Endodermal cell (in vitro differentiated cells): ENCODE data around the gene NME7. TPM values are rescaled to one million over a fixed set of nuclear protein-coding genes. Genes with fewer than 3 reads are reported as not detected.
"Not testable (repeated sequence)": the region's sequence is repeated elsewhere in the genome, so short reads cannot be mapped to it uniquely, and the experiment has no call there.

Source experiments
- DNase-seq: peaks from one replicate; pipeline ENCODE4 v3.0.0-alpha.2; 2017
- H3K27ac ChIP-seq: 2 replicates; pipeline ENCODE4 v1.5.1; 2013; ENCODE audit warnings: mild to moderate bottlenecking, low read depth, low read length, moderate library complexity
- H3K27me3 ChIP-seq: 2 replicates; pipeline ENCODE4 v1.6.1; 2013; ENCODE audit warnings: mild to moderate bottlenecking, low read length, moderate library complexity; ENCODE audit not compliant: insufficient read depth, control insufficient read depth, poor library complexity, severe bottlenecking
- H3K36me3 ChIP-seq: 2 replicates; pipeline ENCODE4 v1.7.0; 2013; ENCODE audit warnings: mild to moderate bottlenecking, low read length, moderate library complexity; ENCODE audit not compliant: control insufficient read depth, insufficient read depth
- H3K4me1 ChIP-seq: one replicate; pipeline ENCODE4 v1.7.0; 2013; ENCODE audit warnings: low read length; ENCODE audit not compliant: control insufficient read depth, insufficient read depth
- H3K4me3 ChIP-seq: 2 replicates; pipeline ENCODE4 v1.5.1; 2013; ENCODE audit warnings: mild to moderate bottlenecking, low read length, moderate library complexity
- H3K9ac ChIP-seq: 2 replicates; pipeline ENCODE4 v1.6.1; 2013; ENCODE audit warnings: mild to moderate bottlenecking, low read length, moderate library complexity; ENCODE audit not compliant: poor library complexity, severe bottlenecking; ENCODE audit errors: extremely low read depth
- H3K9me3 ChIP-seq: 2 replicates; pipeline ENCODE4 v1.6.1; 2013; ENCODE audit warnings: mild to moderate bottlenecking, low read length, moderate library complexity; ENCODE audit not compliant: control insufficient read depth
- H3K27ac Mint-ChIP-seq: 2 replicates; pipeline ENCODE4 v1.8.0; 2020; ENCODE audit warnings: mixed read lengths
- H3K27me3 Mint-ChIP-seq: 2 replicates; pipeline ENCODE4 v1.8.0; 2021; ENCODE audit warnings: mild to moderate bottlenecking, mixed read lengths; ENCODE audit not compliant: insufficient read depth
- H3K36me3 Mint-ChIP-seq: 2 replicates; pipeline ENCODE4 v1.8.0; 2020; ENCODE audit warnings: low read depth, mixed read lengths
- H3K4me1 Mint-ChIP-seq: 2 replicates; pipeline ENCODE4 v1.8.0; 2020; ENCODE audit warnings: mixed read lengths
- H3K4me3 Mint-ChIP-seq: 2 replicates; pipeline ENCODE4 v1.8.0; 2020; ENCODE audit warnings: mild to moderate bottlenecking, moderate library complexity, mixed read lengths
- H3K9me3 Mint-ChIP-seq: 2 replicates; pipeline ENCODE4 v1.8.0; 2020; ENCODE audit warnings: mild to moderate bottlenecking, mixed read lengths
- WGBS, 2 experiments: methylation state at CpG; one replicate each; pipeline versions ENCODE4 v1.1.5 to v1.1.7; 2013; ENCODE audit warnings: missing lambda C conversion rate in 2 of 2, mixed read lengths in 1 of 2; ENCODE audit not compliant: insufficient coverage in 1 of 2, insufficient read length in 1 of 2; 5-methylcytosine and 5-hydroxymethylcytosine counted together
- total RNA-seq, 2 donors: library from RNA; stranded (reverse); fragmentation: NEBNext Ultra II Directional in 1 of 2; extraction: Animal tissue kit (Norgen Biotek cat#: 25700) in 1 of 2; gene quantifications; 2 replicates in 1 of 2; 3 replicates in 1 of 2; pipeline ENCODE4 v1.2.1, GENCODE V29; 2021
- TF ChIP-seq, protein P1 (sequence below): fragments of 200-600 bp; sonication (generic); conservative IDR thresholded peaks from 2 replicates; pipeline ENCODE4 v1.5.0; 2021; ENCODE audit warnings: antibody characterized with exemption, mild to moderate bottlenecking

Gene NME7
- total RNA-seq, 2 donors from 2014 or later = 28.1 to 32.3 TPM

DNA sequence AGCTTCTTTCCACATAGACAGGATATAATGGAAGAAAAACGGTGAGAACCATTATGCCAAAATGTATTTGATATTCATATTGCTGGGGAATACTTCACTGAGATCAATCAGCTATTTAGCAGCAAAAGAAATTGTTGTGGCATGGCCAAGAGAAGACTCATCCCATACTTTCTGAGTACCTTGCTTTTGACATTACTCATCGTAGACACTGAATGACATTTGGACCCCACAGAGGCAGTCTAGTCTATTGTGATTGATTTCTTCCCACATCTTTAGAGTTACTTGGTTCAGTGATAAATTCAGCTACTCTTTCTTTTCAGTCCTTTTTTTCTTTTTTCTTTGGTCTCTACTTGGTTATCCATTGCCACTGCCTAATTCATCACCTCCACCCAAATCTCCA is 239.0 kb downstream of the NME7 start:
- Histone ChIP-seq H3K9me3 (no peaks in the 10 kb centered on the region), H3K4me3 (no peak overlapping the region), H3K9ac (no peak overlapping the region), H3K27ac (no peak overlapping the region), H3K4me1 (no peaks in the 10 kb centered on the region), H3K27me3 (no peaks in the 10 kb centered on the region), H3K36me3 (peaks cover 87% of the 10 kb centered on the region)
- TF ChIP-seq, protein P1, sequence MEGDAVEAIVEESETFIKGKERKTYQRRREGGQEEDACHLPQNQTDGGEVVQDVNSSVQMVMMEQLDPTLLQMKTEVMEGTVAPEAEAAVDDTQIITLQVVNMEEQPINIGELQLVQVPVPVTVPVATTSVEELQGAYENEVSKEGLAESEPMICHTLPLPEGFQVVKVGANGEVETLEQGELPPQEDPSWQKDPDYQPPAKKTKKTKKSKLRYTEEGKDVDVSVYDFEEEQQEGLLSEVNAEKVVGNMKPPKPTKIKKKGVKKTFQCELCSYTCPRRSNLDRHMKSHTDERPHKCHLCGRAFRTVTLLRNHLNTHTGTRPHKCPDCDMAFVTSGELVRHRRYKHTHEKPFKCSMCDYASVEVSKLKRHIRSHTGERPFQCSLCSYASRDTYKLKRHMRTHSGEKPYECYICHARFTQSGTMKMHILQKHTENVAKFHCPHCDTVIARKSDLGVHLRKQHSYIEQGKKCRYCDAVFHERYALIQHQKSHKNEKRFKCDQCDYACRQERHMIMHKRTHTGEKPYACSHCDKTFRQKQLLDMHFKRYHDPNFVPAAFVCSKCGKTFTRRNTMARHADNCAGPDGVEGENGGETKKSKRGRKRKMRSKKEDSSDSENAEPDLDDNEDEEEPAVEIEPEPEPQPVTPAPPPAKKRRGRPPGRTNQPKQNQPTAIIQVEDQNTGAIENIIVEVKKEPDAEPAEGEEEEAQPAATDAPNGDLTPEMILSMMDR = no peak
- H3K4me3 Mint-ChIP-seq = no peak overlapping the region
- no peak for DNase-seq
- H3K4me1 Mint-ChIP-seq = peaks cover 2% of the 10 kb centered on the region
- WGBS, 2 experiments = 95 to 97% methylated on average over 2 of the region's 2 CpGs
- no peaks in the 10 kb centered on the region for H3K9me3 Mint-ChIP-seq
- H3K36me3 Mint-ChIP-seq = peaks cover 70% of the 10 kb centered on the region
- H3K27ac Mint-ChIP-seq = no peak overlapping the region
- no peaks in the 10 kb centered on the region for H3K27me3 Mint-ChIP-seq

DNA sequence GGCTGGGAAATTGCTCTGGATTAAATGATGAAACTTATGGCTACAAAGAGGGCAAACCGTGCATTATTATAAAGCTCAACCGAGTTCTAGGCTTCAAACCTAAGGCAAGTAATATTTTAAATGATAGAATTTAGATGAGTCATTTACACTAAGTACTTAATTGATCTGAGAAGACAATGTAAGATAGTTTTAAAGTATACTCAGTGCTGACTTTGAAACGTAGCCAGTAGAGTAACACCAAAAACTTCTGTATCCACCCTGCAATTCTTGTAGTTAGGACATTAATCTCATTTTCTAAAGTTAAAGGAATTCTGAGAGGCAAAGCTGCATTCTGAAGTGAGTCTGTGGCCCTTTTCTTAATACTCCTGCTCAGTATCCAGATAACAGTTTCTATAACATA is 240.3 kb downstream of the NME7 start:
- Histone ChIP-seq H3K9me3 (no peaks in the 10 kb centered on the region), H3K9ac (no peak overlapping the region), H3K27me3 (no peaks in the 10 kb centered on the region), H3K4me1 (no peaks in the 10 kb centered on the region), H3K27ac (no peak overlapping the region), H3K36me3 (peaks cover 81% of the 10 kb centered on the region), H3K4me3 (no peak overlapping the region)
- Mint-ChIP-seq H3K27ac (no peak overlapping the region), H3K4me1 (peaks cover under 1% of the 10 kb centered on the region), H3K36me3 (peaks cover 66% of the 10 kb centered on the region), H3K4me3 (no peak overlapping the region), H3K9me3 (no peaks in the 10 kb centered on the region), H3K27me3 (no peaks in the 10 kb centered on the region)
- WGBS, 2 experiments = 89 to 92% methylated on average over 2 to 3 of the region's 3 CpGs
- DNase-seq = no peak
- TF ChIP-seq, protein P1 = no peak

DNA sequence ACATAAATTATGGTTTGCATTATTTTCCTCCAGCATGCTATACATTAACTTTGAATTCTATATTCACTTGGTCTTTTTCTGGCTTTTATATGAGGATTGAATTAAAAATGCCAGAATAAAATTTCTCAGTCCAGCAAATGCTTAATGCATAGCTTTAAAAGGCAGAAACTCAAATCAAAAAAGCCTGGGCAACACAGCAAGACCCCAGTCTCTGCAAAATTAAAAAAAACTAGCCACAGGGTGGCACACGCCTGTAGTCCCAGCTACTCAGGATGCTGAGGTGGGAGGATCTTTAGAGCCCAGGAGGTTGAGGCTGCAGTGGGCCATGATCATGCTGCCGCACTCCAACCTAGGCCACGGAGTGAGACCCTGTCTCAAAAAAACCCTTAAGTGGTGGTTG is 241.3 kb downstream of the NME7 start:
- no peak overlapping the region for H3K4me3 Mint-ChIP-seq
- no peak overlapping the region for H3K27ac Mint-ChIP-seq

DNA sequence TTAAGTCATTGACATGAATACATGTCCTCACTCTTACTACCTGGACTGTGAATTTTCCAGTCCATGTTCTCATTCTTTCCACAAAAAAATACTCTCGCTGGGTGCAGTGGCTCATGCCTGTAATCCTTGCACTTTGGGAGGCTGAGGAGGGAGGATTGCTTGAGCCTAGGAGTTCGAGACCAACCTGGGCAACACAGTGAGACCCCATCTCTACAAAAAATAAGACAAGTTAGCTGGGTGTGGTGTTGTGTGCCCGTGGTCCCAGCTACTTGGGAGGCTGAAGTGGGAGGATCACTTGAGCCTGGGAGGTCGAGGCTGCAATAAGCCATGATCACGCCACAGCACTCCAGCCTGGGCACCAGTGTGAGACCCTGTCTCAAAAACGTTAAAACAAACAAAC is 242.0 kb downstream of the NME7 start:
- not testable (repeated sequence) for H3K27ac Mint-ChIP-seq, H3K9me3 ChIP-seq, H3K9me3 Mint-ChIP-seq, H3K9ac ChIP-seq, H3K4me1 ChIP-seq, H3K27ac ChIP-seq, DNase-seq, H3K4me3 ChIP-seq, H3K4me3 Mint-ChIP-seq, H3K27me3 ChIP-seq, H3K27me3 Mint-ChIP-seq
- peaks cover 53% of the 10 kb centered on the region for H3K36me3 Mint-ChIP-seq
- H3K36me3 ChIP-seq = peaks cover 66% of the 10 kb centered on the region
- WGBS, 2 experiments = 80 to 93% methylated on average over 1 to 6 of the region's 6 CpGs
- peaks cover 13% of the 10 kb centered on the region for H3K4me1 Mint-ChIP-seq

More for the DNA sequence above, 241.3 kb downstream of the NME7 start:
- Histone ChIP-seq H3K9ac (no peak overlapping the region), H3K4me1 (peaks cover 3% of the 10 kb centered on the region), H3K27ac (no peak overlapping the region), H3K4me3 (no peak overlapping the region), H3K27me3 (no peaks in the 10 kb centered on the region), H3K9me3 (no peaks in the 10 kb centered on the region), H3K36me3 (peaks cover 72% of the 10 kb centered on the region)
- H3K36me3 Mint-ChIP-seq = peaks cover 60% of the 10 kb centered on the region
- WGBS, 2 experiments = 94 to 100% methylated on average over 1 to 3 of the region's 3 CpGs
- no peaks in the 10 kb centered on the region for H3K27me3 Mint-ChIP-seq
- TF ChIP-seq, protein P1 = no peak
- no peaks in the 10 kb centered on the region for H3K9me3 Mint-ChIP-seq
- DNase-seq = no peak
- peaks cover 9% of the 10 kb centered on the region for H3K4me1 Mint-ChIP-seq
